Esophagus squamous epithelium (tissue), 4 donors: ENCODE results near the gene TMEM132E.

ENCODE experiments used
- CTCF ChIP-seq, 6 experiments: fragments of 450-650 bp in 4 of 6; fragments of 200-600 bp in 2 of 6; sonication (generic) in 2 of 6; IDR thresholded peaks; one replicate each; pipeline ENCODE4 v1.5.1; 2016 to 2019; ENCODE audit warnings: antibody characterized with exemption in 6 of 6, mild to moderate bottlenecking in 4 of 6, moderate library complexity in 4 of 6
- POLR2A ChIP-seq, 4 donors: fragments of 450-650 bp; IDR thresholded peaks; one replicate each; pipeline ENCODE4 v1.6.1; 2017; ENCODE audit warnings: antibody characterized with exemption in 4 of 4, mild to moderate bottlenecking in 4 of 4, moderate library complexity in 3 of 4

- no peak for TF ChIP-seq CTCF (IDR thresholded peaks at IDR 0.05)
- no peak for TF ChIP-seq POLR2A (IDR thresholded peaks at IDR 0.05)
Measured at GRCh38 chr17:34579979-34580684, 750 bp downstream of the TMEM132E start.
